ENCODE data around the gene FAM162A. TPM values are rescaled to one million over a fixed set of nuclear protein-coding genes. Genes with fewer than 3 reads are reported as not detected.
"Not testable (repeated sequence)": the region's sequence is repeated elsewhere in the genome, so short reads cannot be mapped to it uniquely, and the experiment has no call there.

The FAM162A gene
- total and polyA plus RNA-seq, 9 of the 15 experiments (the other 6 are each of a cell fraction or from before 2014, with no cell fraction given), result 37.5 to 211 (median 101) TPM

GRCh38 chr3:122365582-122366378, 18.2 kb upstream of the FAM162A start (continued):
- TF ChIP-seq ATF3 (IDR thresholded peaks at IDR 0.05) (peak; percentile 67), C11orf30 (IDR thresholded peaks at IDR 0.05; ENCODE audit: low read depth) (peak; percentile 15; the same call in 1 of the 2 replicates), TAL1 (IDR thresholded peaks at IDR 0.05) (peak; percentile 48; the same call in 1 of the 2 replicates)
- TF ChIP-seq ATF3 (CRISPR knock-in tag; conservative IDR thresholded peaks at IDR 0.05), result not testable (repeated sequence)

GRCh38 chr3:122366379-122366749, 17.6 kb upstream of the FAM162A start:
- no TSS peak for BruUV-seq (replicated peaks)
- Histone ChIP-seq H3K4me3 (no peak overlapping the region), H3K27me3 (ENCODE audit: control insufficient read depth in 2 of 2, insufficient read depth in 2 of 2, low read length in 2 of 2) (no peaks in the 10 kb centered on the region), H3K9me1 (ENCODE audit: control insufficient read depth, insufficient read depth, low read length) (no peaks in the 10 kb centered on the region), H3K9ac (ENCODE audit: insufficient read depth in 1 of 2, low read depth in 2 of 2, low read length in 2 of 2) (no peak overlapping the region), H2AFZ (ENCODE audit: low read depth, low read length) (no peak overlapping the region), H3K36me3 (ENCODE audit: control insufficient read depth, insufficient read depth, low read length) (peaks cover 87% of the 10 kb centered on the region), H4K20me1 (replicated peaks; ENCODE audit: control insufficient read depth, insufficient read depth, low read length) (no peaks in the 10 kb centered on the region), H3K9me3 (replicated peaks; ENCODE audit: control insufficient read depth, insufficient read depth, low read depth, low read length) (no peaks in the 10 kb centered on the region), H3K79me2 (ENCODE audit: control insufficient read depth, insufficient read depth, low read length) (no peaks in the 10 kb centered on the region), H3K4me1 (replicated peaks in 1 of 2; ENCODE audit: control insufficient read depth in 2 of 2, insufficient read depth in 2 of 2, low read length in 2 of 2) (no peaks in the 10 kb centered on the region; a peak in 2 of 5 replicates), H3K4me2 (ENCODE audit: insufficient read depth, low read length) (no peak overlapping the region), H3K27ac (ENCODE audit: extremely low read depth, low read depth, low read length) (no peak overlapping the region; the same call in 2 of the 3 replicates)
- ATAC-seq (no peak), FAIRE-seq (no peak), DNase-seq (ENCODE audit: extremely low read depth in 1 of 4, low spot score in 3 of 4) (no peak)
- CTCF ChIA-PET (ENCODE audit: low intra/inter-chr PET ratio), result no interaction called here
- WGBS (ENCODE audit: insufficient coverage, low coverage, missing lambda C conversion rate), result 89% methylated on average over 4 of the region's 5 CpGs
- POLR2A ChIA-PET, result no interaction called here
- intact Hi-C loops (cut with micrococcal nuclease) (no loop called here), in situ Hi-C loops (cut with MboI) (no loop called here)
- no peak for TF ChIP-seq ZNF140 (CRISPR knock-in tag; IDR thresholded peaks at IDR 0.05)
- TF ChIP-seq TGIF2 (CRISPR knock-in tag; IDR thresholded peaks at IDR 0.05), result no peak
- no peak for TF ChIP-seq E4F1 (CRISPR knock-in tag; IDR thresholded peaks at IDR 0.05; ENCODE audit: borderline replicate concordance)
- TF ChIP-seq ZNF184 (CRISPR knock-in tag; IDR thresholded peaks at IDR 0.05), result no peak
- TF ChIP-seq MCM7 (IDR thresholded peaks at IDR 0.05), result no peak
- no peak for TF ChIP-seq SIX5 (IDR thresholded peaks at IDR 0.05; ENCODE audit: borderline replicate concordance in 1 of 2, insufficient read depth in 1 of 2, low read depth in 1 of 2, low read length in 2 of 2)
- TF ChIP-seq XRCC5 (IDR thresholded peaks at IDR 0.05; ENCODE audit: low read depth, low read length), result no peak
- no peak for TF ChIP-seq E2F6 (IDR thresholded peaks at IDR 0.05; ENCODE audit: borderline replicate concordance in 1 of 2, extremely low read depth in 1 of 2, insufficient read depth in 1 of 2, insufficient read length in 1 of 2, low read depth in 1 of 2, low read length in 1 of 2, poor library complexity in 1 of 2, severe bottlenecking in 1 of 2)
- TF ChIP-seq ZNF316 (IDR thresholded peaks at IDR 0.05), result no peak
- TF ChIP-seq ZNF551 (CRISPR knock-in tag; IDR thresholded peaks at IDR 0.05), result no peak
- no peak for TF ChIP-seq NR2C2 (CRISPR knock-in tag; IDR thresholded peaks at IDR 0.05)
- TF ChIP-seq NR2C2 (tag; IDR thresholded peaks at IDR 0.05), result no peak

Data from K562 (cell line).